Lower leg skin (tissue), 4 donors: ENCODE measurements around the gene ENOX1. TPM values are rescaled to one million over a fixed set of nuclear protein-coding genes. Genes with fewer than 3 reads are reported as not detected.

Experiments
- DNase-seq, 2 donors: peaks; one replicate each; pipeline ENCODE4 v3.0.0-alpha.2; 2019; ENCODE audit warnings: low spot score in 2 of 2
- H3K4me3 ChIP-seq: fragments of 200-600 bp; sonication (generic); 2 replicates; pipeline ENCODE4 v1.5.1; 2017; ENCODE audit warnings: mild to moderate bottlenecking, low read depth; ENCODE audit not compliant: poor library complexity, severe bottlenecking
- POLR2A ChIP-seq, 2 donors: fragments of 450-650 bp; IDR thresholded peaks; one replicate each; pipeline ENCODE4 v1.6.1; 2016 to 2017; ENCODE audit warnings: antibody characterized with exemption in 2 of 2, mild to moderate bottlenecking in 1 of 2, moderate library complexity in 1 of 2
- WGBS, 2 donors: methylation state at CpG; one replicate each; pipeline ENCODE4 v1.1.5; 2018; 5-methylcytosine and 5-hydroxymethylcytosine counted together
- intact Hi-C: fragments of 100-400 bp; cut with DNase I; formaldehyde crosslinking; loops from one replicate; pipeline ENCODE4 v1.15.0; 2023; ENCODE audit warnings: low total_unique reads
- total RNA-seq, 4 donors: library from RNA; depleted of rRNA; stranded (reverse); fragments of >200 nt; gene quantifications; one replicate each; pipeline ENCODE4 v1.1.0, GENCODE V29; 2016
- TF ChIP-seq, protein P1 (sequence below), 3 donors: fragments of 450-650 bp; IDR thresholded peaks; one replicate each; pipeline ENCODE4 v1.5.1; 2016; ENCODE audit warnings: antibody characterized with exemption in 3 of 3, mild to moderate bottlenecking in 3 of 3, moderate library complexity in 2 of 3

Gene ENOX1
- total RNA-seq, 4 donors from 2014 or later: 0.11 to 0.52 (median 0.30) TPM

DNA sequence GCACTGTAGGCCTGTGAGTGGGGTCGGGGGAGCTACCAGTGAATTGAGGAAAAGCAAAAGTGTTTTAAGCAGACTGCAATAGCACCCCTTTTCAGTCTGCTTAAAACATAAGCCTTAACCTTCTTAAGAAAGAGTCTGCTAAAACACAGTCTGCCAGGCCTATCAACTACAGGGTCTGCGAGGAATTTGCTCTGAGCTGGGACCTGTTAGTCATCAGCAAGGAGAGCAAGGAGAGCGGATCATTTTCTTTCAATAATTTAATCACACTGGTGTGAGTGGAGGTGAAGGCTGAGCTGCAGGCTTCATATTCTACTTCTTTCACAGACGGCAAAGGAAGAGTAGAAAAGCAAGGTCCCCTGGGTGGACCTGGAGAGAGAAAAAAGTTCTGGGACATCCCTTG is 342.7 kb downstream of the ENOX1 start:
- intact Hi-C loops: no loop called here
- no peak for TF ChIP-seq POLR2A (IDR thresholded peaks at IDR 0.05)
- TF ChIP-seq, protein P1, sequence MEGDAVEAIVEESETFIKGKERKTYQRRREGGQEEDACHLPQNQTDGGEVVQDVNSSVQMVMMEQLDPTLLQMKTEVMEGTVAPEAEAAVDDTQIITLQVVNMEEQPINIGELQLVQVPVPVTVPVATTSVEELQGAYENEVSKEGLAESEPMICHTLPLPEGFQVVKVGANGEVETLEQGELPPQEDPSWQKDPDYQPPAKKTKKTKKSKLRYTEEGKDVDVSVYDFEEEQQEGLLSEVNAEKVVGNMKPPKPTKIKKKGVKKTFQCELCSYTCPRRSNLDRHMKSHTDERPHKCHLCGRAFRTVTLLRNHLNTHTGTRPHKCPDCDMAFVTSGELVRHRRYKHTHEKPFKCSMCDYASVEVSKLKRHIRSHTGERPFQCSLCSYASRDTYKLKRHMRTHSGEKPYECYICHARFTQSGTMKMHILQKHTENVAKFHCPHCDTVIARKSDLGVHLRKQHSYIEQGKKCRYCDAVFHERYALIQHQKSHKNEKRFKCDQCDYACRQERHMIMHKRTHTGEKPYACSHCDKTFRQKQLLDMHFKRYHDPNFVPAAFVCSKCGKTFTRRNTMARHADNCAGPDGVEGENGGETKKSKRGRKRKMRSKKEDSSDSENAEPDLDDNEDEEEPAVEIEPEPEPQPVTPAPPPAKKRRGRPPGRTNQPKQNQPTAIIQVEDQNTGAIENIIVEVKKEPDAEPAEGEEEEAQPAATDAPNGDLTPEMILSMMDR (IDR thresholded peaks at IDR 0.05): no peak
- no peak for DNase-seq
- no peak overlapping the region for H3K4me3 ChIP-seq
- 92 to 95% methylated on average over 4 of the region's 4 CpGs for WGBS, 2 donors

DNA sequence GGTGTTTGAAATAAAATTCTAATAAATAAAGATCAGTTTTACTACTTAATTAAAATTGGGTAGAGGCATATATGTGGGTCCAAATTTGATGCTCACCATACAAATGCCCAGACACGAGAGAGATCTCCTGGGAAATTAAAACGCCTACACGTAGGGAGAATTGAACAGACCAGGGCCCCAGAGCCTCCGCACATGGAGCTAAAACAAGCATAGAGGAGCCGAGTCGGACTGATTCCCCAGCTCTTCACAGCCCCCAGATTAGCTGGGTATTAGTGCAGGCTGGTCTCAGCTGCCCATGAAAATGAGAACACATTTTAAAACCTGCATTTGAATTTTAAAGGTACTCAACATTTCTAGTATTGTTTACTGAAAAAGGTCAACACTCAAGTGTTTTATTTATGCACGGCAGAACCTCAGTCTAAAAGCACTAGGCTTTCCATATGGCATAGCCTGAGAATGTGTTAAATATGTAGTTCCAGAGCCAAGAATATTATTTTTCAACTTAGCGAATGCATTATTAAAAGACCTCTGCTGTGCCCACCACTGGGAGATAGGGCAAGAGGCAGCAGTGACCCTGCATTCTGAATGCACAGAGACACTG is 344.8 kb downstream of the ENOX1 start:
- intact Hi-C loops: no loop called here
- no peak for DNase-seq
- TF ChIP-seq POLR2A (IDR thresholded peaks at IDR 0.05): no peak
- no peak overlapping the region for H3K4me3 ChIP-seq
- WGBS, 2 donors: 88 to 90% methylated on average over 8 of the region's 8 CpGs

DNA sequence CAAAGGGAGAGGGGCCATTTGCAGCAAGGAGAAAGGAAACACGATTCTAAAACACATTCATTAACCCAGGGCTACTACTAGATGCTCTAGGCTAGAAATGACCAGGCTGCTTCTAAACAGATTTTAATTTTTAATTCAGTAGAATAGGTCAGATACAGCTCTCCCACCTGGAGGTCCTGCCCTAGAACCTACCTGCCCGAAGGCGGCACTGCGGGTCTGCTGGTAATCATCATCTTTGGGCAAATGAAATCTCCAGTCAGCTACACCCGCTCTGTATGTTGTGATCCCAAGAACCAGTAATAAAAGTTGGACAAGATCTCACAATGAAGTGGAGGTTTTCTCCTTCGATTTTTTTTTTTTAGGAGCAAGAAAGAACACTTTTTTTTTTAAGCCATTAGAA is 345.3 kb downstream of the ENOX1 start:
- TF ChIP-seq POLR2A (IDR thresholded peaks at IDR 0.05): no peak
- TF ChIP-seq, protein P1 (IDR thresholded peaks at IDR 0.05): no peak
- H3K4me3 ChIP-seq: no peak overlapping the region
- intact Hi-C loops: no loop called here
- no peak for DNase-seq
- 87% methylated on average over 6 of the region's 6 CpGs for WGBS, 2 donors

DNA sequence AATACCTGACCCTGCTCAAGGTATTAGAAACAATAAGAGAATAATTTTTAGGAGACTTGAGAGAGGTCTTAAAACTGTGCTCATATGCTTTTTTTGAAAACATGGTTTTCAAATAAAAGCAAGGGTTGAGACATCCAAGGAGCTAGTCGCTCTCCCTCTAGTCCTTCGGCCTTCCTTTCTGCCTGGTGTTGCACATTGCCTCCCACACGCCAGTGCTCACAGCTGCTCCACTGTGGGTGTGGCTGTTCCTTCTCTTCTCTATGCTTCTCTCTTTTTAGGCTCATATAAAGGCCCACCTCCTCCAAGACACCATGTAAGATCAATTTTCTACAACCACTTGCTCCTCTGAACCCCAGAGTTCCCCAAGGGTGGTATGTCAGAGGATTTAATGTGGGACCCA is 352.6 kb downstream of the ENOX1 start:
- no peak for TF ChIP-seq POLR2A (IDR thresholded peaks at IDR 0.05)
- TF ChIP-seq, protein P1 (IDR thresholded peaks at IDR 0.05): no peak
- 75% methylated on average over 3 of the region's 3 CpGs for WGBS, 2 donors
- H3K4me3 ChIP-seq: no peak overlapping the region
- intact Hi-C loops: no loop called here
- DNase-seq: no peak

DNA sequence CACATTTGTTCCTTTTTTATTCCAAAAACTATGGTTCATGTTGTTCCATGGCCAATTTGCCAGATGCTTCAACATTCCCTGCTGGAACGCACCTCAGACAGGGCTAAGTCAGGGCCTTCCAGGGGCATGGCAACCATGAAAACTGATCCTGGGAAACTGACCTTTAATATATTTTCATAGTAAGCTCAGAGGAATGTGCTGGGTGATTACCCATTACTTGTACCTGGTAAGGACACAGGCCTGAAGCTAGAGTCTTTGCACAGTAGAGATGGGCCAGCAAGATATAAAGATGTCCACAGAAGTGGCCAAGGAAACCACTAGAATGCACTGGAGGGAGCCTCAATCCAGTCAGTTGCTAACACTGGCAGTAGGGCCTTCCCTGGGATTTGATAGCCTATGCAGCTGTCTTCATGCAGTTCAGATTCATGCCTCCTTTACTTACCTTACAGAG is 353.1 kb downstream of the ENOX1 start:
- no peak for TF ChIP-seq POLR2A (IDR thresholded peaks at IDR 0.05)
- TF ChIP-seq, protein P1 (IDR thresholded peaks at IDR 0.05): no peak
- intact Hi-C loops: no loop called here
- WGBS, 2 donors: 65 to 94% methylated on average over 1 of the region's 1 CpG
- DNase-seq: no peak
- no peak overlapping the region for H3K4me3 ChIP-seq

DNA sequence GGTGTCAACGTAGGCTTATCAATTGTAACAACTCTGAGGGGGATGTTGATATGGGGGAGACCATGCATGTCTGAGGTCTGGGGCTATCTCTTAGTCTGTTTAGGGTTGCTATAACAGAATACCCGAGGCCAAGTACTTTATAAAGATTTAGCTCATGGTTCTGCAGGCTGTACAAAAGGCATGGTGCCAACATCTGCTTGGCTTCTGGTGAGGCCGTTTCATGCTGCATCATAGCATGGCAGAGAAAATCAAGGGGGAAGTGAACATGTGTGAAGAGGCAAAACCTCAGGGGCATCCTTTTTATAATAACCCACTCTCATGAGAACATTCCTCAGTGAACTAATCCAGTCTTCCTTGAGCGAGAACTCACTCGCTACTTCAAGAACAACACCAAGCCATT is 353.8 kb downstream of the ENOX1 start:
- no peak for DNase-seq
- no peak overlapping the region for H3K4me3 ChIP-seq
- TF ChIP-seq, protein P1 (IDR thresholded peaks at IDR 0.05): no peak
- TF ChIP-seq POLR2A (IDR thresholded peaks at IDR 0.05): no peak
- intact Hi-C loops: no loop called here
- 73 to 81% methylated on average over 5 of the region's 5 CpGs for WGBS, 2 donors
